Measurements from ENCODE around the gene NT5DC3.
"Not testable (repeated sequence)": the region's sequence is repeated elsewhere in the genome, so short reads cannot be mapped to it uniquely, and the experiment has no call there.

The NT5DC3 gene

DNA sequence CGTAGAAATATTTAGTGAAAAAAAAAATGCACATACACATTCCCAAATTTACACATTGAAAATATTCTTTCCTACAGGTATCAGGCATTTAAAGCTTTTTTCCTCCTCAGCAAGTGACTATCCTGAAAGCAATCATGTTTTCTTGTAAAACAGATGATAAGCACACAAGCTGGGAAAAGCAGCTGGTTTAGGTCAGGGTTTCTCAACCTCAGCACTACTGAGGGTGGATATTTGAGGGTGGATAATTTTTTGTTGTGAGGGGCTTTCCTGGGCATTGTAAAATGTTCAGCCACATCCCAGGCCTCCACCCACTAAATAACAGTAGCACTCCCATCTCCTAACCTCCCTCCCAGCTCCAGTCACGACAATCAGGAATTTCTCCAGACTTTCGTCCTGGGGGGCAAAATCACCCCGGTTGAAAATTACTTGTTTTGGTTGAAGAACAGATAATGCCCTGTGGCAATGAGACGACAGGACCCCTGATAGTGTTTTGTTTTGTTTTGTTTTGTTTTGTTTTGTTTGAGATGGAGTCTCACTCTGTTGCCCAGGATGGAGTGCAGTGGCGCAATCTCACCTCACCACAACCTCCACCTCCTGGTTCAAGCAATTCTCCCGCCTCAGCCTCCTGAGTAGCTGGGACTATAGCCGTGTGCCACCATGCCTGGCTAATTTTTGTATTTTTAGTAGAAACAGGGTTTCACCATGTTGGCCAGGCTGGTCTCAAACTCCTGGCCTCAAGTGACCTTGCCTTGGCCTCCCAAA is 15.0 kb upstream of the NT5DC3 start:
- no peak for DNase-seq (ENCODE audit: low spot score)

GRCh38 chr12:103855036-103855712 is 14.1 kb upstream of the NT5DC3 start:
- no peak for DNase-seq (ENCODE audit: low spot score)

DNA sequence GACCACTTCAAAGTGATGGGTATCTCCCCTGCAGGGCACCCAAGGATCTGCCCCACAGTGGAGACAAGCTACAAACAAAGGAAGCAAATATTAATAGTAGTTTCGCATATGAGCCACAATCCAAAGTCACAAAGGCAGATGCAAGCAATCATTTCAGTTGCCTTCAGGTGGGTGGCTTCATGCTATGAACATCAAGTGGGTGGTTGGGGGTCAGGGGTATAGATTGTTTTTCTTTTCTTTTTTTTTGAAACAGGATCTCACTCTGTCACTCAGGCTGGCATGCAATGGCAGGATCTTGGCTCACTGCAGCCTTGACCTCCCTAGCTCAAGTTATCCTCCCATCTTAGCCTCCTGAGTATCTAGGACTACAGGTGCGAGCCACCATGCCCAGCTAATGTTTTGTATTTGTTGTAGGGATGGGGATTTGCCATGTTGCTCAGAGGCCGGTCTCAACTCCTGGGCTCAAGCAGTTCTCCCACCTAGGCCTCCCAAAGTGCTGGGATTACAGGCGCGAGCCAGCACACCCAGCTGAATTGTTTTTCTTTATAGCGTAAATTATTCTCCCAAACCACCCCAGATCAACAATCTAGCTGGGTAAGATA is 13.4 kb upstream of the NT5DC3 start:
- DNase-seq (ENCODE audit: low spot score) = no peak

- no peak for DNase-seq (ENCODE audit: low spot score)
Observed at GRCh38 chr12:103852498-103852997, 11.5 kb upstream of the NT5DC3 start.

DNA sequence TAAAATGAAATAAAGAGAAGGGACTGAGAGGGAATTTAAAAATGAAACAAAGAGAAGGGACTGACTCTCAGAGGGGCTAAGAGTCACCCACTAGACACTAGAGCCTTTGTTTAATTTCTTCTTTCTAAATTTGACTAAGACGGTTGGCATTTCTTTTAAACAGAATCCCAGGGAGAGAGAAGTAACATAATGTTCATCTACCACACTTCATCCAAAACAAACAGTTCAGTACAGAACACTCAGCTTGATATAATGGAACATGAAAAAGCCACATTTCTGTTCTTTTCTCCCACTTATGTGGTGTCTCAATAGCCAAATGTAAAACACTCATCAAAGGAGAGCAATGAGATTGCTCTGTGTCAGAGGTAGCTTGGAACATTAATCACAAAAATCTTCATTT is 10.1 kb upstream of the NT5DC3 start:
- DNase-seq (ENCODE audit: low spot score) = no peak

DNA sequence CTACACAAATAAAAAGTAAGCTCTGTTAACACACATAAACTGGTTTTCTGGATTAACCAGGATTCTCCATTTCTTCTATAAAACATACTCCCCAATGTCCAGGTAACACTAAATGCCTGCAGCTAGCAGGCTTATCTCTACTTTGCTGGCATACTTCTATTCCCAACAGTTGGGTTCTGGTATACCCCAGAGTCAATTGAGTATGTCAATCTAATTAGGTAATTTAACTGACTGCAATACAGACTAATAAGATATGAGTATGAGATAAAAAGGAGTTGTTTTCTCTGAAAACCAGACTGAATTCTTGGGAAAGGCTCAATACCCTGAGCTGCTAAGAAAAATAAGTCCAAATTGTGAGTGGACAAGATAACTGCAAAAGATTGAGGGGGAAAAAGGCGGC is 9.4 kb upstream of the NT5DC3 start:
- DNase-seq (ENCODE audit: low spot score) = no peak

DNA sequence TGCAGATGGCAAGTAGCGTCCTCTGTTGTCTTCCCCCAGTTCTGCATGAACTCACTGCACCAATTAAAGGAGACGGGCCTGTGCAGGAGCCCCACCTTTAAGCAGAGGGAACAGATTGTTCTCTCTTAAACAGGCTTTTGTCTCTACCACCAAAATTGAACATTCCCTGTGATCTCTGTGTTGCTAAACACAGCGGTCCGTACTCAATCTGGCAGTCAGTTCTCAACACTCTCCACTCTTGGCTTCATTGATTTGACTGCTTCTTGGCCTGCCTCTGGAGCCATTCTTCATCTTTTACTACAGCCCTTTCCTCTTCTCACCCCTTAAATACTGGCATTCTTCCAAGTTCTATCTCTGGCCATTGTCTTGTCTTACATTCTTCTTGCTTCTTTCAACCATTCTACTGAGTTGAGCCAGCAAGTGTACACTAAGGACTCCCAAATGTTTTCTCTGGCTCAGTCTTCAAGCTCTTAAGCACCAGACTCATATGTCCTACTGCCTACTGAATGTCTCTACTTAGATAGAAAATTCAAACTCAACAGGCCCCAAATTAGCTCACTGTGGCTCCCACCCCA is 8.0 kb upstream of the NT5DC3 start:
- no peak for DNase-seq (ENCODE audit: low spot score)

GRCh38 chr12:103848143-103848542 is 7.1 kb upstream of the NT5DC3 start:
- DNase-seq (ENCODE audit: low spot score) = no peak

GRCh38 chr12:103846415-103846814 is 5.4 kb upstream of the NT5DC3 start:
- DNase-seq (ENCODE audit: low spot score) = no peak

DNA sequence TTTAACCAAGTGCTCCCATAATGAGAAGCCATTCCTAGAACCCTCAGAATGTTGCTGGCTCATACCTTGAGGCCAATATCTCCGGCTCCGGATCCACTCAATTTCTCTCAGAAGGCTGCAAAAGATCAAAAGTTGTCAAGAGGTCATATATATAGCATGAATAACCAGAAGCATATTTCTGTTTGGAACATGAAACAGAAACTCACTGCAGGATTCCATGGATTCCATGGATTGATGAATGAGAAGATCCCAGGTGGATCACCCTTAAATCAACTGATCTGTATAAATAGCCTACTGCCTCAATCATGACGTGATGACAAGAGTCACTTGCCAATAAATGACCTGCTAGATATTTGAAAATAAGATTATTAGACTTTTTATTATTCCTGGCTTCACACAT is 3.3 kb upstream of the NT5DC3 start:
- no peak for DNase-seq (ENCODE audit: low spot score)

DNA sequence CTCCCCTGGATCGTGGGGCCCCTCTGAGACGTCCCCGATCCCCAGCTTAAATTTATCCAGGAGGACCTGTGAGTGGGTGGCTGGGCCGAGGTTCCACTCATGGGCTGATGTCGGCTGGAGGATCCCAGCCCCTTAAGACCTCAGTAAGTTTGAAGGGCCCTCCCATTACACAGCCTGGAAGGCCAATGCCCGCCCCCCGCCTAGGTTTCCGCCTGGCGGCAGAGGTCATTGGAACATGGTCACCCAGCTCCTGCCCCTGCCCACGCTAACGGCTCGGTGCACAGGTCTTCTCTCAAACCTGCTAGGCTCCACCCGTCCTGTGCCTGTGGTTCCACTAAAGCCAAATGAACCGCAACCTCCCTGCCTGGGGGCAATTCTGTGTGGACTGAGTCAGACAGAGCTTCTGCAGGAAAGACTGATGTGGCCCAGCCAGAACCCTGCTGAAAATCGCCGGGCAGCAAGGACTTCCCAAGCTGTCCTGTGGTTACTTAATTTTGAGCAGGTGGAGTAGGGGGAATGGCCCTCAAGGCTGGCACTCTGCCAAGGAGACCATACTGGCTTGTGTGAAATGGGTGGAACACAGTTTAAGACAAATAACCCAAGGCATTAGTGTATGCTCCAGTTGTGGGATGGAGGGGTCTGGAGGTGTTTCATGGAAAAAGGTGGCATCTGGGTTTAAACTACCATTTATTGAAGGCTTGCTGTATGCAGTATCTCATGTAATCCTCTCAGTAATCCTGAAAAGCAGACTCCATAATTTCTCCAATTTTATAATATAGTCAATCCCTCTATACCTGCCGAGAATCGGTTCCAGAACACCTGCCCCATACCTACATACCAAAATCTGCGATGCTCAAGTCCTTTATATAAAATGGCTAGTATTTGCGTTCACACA is 903 bp upstream of the NT5DC3 start:
- peak; percentile 70 for DNase-seq (ENCODE audit: low spot score)

DNA sequence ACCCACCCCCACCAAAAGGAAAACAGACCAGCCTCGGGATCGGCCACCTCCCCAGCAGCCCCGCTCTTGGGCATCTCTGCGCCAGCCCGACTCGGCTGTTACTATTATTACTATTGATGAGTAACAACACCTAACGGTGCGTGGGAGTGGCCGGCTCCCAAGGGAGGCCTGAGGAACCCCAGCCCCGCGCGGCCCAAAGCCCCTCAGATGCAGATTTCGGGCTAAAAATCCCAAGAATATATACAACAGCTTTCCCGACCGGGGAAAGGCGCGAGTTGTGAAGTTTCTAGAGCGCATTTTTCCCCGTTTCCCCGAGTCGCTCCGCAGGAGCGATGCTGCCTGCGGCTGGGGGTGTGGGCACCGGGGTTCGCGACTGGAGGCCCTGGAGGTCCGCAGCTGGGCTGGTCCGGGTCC is 565 bp downstream of the NT5DC3 start:
- no peak for DNase-seq (ENCODE audit: low spot score)

DNA sequence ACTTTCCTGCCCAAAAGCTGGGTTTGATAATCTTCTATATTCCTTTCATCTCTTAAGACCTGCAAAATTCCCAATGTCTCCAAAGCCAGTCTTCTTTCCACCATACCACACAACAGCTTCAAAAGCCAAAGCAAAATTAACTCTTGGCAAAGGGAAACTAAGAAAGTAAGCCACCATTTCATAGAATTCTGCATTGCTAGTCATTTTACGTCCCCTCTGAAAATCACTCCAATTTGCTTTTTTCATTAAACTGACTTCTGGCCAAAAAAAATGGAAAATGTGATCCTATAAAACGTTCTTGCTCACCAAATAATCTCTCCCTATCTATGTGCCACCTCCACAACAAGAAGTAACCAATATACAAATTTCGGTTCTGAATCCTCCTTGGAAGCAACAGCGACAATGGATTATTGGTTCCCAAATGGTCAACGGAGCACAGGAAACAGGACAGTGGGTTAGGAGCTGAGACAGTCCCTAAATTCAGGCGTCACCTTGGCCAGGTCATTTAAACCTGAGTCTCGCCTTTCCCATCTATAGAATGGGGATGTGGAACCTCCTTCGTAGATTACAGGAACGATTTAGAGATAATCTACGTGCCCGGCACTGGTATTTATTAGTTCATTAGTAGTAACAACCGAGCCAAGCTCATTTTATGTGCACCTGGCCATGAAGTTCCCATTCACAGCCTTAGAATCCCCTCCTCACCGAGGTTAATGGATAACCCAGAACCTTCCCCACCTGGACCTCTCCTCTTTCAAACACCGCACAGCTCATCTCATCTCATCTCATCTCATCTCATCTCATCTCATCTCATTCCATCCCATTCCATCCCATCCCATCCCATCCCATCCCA is 1.2 kb downstream of the NT5DC3 start:
- no peak for DNase-seq (ENCODE audit: low spot score)

GRCh38 chr12:103839103-103839502 is 1.9 kb downstream of the NT5DC3 start:
- no peak for DNase-seq (ENCODE audit: low spot score)

DNA sequence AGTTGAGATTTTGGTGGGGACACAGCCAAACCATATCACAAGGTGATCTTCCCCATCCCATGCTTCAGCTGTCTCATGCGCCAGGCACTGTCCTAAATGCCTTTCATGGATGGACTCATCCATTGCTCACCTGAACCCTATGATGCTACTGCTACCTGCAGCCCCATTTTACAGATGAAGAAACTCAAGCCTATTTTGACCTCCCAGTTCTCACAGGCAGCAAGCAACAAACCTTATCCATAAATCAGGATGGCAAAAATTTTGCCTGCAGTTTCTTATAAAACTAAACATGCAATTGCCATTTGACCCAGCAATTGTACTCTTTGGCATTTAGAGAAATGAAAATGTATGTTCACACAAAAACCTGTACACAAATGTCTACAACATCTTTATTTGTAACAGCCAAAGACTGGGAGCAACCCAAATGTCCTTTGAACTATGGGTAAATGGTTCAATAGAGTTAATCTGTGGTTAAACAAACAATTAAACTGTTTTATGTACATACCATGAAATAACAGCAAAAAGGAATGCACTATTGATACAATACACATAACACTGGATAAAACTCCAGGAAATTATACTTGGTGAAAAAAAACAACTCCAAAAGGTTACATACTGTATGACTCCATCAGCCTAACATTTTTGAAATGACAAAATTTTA is 2.6 kb downstream of the NT5DC3 start:
- no peak for DNase-seq (ENCODE audit: low spot score)

DNA sequence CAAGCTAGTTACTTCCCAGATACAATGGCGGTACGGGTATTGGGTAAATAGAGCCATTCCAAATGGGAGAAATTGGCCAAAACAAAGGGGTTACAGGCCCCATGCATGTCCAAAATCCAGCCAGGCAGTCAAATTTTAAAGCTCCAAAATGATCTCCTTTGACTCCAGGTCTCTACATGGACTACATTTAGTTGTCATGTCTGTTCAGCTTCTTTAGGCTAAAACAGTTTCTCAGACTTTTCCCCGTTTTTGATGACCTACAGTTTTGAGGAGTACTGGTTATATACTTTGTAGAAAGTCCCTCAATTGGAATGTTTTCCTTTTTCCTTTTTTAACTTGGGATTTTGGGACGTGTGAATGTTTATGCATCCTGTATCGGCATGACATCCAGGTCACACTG is 4.7 kb downstream of the NT5DC3 start:
- no peak for DNase-seq (ENCODE audit: low spot score)

- not testable (repeated sequence) for DNase-seq (ENCODE audit: low spot score)
Observed at GRCh38 chr12:103835747-103836335, 5.2 kb downstream of the NT5DC3 start.

DNA sequence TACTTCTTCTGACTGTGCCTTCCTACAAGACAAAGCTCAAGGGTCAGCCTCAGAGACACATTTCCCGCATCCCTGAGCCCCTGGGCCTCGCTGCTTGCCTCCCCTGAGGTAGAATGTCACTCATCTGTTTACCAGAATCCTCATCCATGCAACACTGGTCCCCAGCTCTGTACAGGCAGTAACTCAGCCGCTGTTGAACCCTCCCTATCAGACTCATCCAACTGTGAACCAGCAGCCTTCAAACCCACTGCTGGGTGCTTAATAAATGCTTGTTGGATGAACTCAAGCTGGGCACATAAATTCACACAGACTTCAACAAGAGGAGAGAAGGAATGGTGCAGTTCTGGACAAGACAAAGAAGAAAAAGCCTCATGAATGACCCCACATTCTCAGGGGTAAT is 6.1 kb downstream of the NT5DC3 start:
- DNase-seq (ENCODE audit: low spot score) = no peak

- no peak for DNase-seq (ENCODE audit: low spot score)
Observed at GRCh38 chr12:103833891-103834290, 7.1 kb downstream of the NT5DC3 start.
